ENCODE data around the gene ADCY5. TPM values are rescaled to one million over a fixed set of nuclear protein-coding genes. Genes with fewer than 3 reads are reported as not detected.
"Not testable (repeated sequence)": the region's sequence is repeated elsewhere in the genome, so short reads cannot be mapped to it uniquely, and the experiment has no call there.

ADCY5 gene
- total RNA-seq, 1 donor from 2014 or later = 25.8 TPM

- no peak for DNase-seq (ENCODE audit: low spot score)
Measured at GRCh38 chr3:123262868-123263267, 186.0 kb downstream of the ADCY5 start.

GRCh38 chr3:123262226-123262625 lies 186.7 kb downstream of the ADCY5 start:
- DNase-seq (ENCODE audit: low spot score) = no peak

DNA sequence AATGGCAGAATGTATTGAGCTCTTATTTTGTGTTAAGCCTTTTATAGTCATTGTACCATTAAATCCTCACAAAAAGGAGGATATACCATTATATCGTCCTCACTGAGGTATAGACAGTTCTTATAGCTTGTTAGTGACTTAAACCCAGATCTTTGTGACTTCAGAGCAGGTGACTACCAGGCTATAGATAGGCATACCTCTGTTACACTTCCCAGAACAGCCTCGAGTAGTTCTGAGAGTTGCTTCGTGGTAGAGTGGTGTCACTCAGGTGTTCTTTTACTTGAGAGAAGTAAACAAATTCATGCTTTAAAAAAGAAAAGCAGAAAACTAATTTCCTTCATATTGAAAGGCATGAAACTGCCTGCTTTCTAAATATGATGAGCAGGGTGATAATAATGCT lies 187.2 kb downstream of the ADCY5 start:
- DNase-seq (ENCODE audit: low spot score) = no peak

- no peak for DNase-seq (ENCODE audit: low spot score)
Measured at GRCh38 chr3:123258811-123259420, 190.0 kb downstream of the ADCY5 start.

GRCh38 chr3:123258359-123258758 lies 190.5 kb downstream of the ADCY5 start:
- DNase-seq (ENCODE audit: low spot score) = no peak

GRCh38 chr3:123256256-123256655 lies 192.6 kb downstream of the ADCY5 start:
- no peak for DNase-seq (ENCODE audit: low spot score)

DNA sequence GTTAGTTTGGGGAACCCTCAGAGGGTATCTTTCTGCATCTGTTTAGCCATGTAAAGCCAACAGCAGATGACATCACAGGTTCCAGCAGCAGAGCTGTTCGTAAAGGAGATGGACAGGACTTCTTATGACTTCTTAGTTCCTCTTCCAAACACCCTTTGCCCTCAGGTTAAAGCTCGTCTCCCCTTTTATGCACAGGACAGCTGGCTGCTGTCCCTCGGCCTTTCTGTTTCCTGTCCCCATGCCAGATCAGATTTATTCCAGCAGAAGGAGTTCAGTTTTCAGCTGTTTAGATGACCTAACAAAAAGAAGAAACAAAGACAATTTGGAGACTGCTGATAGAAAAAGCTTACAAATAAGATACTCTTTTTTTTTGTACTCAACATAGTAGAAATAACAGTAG lies 202.0 kb downstream of the ADCY5 start:
- DNase-seq (ENCODE audit: low spot score) = no peak

DNA sequence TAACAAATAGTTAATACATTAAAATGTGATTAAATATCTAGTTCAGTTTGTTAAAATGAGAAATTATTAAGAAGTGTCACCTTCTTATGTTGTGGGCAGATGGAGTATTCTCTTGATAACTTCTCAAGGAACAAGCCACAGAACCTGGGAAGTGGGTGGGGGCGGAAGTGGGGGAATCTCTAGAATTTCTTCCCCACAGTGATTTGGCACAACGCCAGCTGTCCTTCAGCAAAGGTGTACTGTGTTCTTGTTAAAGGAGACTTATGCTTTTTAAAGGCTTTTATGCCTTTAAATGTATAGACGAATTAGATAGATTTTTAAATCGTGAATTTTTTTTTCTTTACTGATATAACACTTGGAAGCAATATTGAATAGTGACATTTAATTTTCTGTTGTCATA lies 204.8 kb downstream of the ADCY5 start:
- no peak for DNase-seq (ENCODE audit: low spot score)

DNA sequence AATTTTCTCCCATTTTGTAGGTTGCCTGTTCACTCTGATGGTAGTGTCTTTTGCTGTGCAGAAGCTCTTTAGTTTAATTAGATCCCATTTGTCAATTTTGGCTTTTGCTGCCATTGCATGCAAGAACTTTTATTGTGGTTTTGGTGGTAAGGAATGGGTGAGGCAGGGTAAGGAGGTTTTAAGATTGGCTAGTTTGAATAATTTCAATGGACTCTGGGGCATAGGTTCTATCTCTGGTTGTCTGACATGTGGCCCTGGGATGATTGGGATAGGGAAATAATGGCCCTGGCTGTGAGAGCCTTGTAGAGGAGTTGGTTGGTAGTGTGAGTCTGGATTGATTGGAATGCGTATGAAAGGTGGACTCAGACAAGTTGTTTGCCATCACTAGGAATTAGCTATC lies 209.1 kb downstream of the ADCY5 start:
- no peak for DNase-seq (ENCODE audit: low spot score)

GRCh38 chr3:123239186-123239585 lies 209.7 kb downstream of the ADCY5 start:
- DNase-seq (ENCODE audit: low spot score) = not testable (repeated sequence)

- DNase-seq (ENCODE audit: low spot score) = no peak
Measured at GRCh38 chr3:123236902-123237301, 212.0 kb downstream of the ADCY5 start.

Other genes with a start within 250 kb of the ADCY5 start
- 16.8 TPM for gene SEC22A, start 247.1 kb downstream of the ADCY5 start, total RNA-seq
- 47.9 TPM for gene HACD2, start 136.0 kb upstream of the ADCY5 start, total RNA-seq

All from mucosa of gallbladder (tissue), 1 donor.